ENCODE data around the gene CARM1. TPM values are rescaled to one million over a fixed set of nuclear protein-coding genes. Genes with fewer than 3 reads are reported as not detected.
"Not testable (repeated sequence)": the region's sequence is repeated elsewhere in the genome, so short reads cannot be mapped to it uniquely, and the experiment has no call there.

CARM1 gene
- total RNA-seq, 1 donor: 33.7 TPM

- H3K9me3 ChIP-seq (ENCODE audit: low read depth, low read length): no peaks in the 10 kb centered on the region
- H3K4me3 ChIP-seq (ENCODE audit: insufficient read depth, low read length): no peak overlapping the region
- no peak overlapping the region for H2AFZ ChIP-seq (ENCODE audit: low read length)
- H3K4me1 ChIP-seq (ENCODE audit: insufficient read depth, low read length): peaks cover 9% of the 10 kb centered on the region
- no peak overlapping the region for H3K27ac ChIP-seq (ENCODE audit: low read depth, low read length)
- no peaks in the 10 kb centered on the region for H3K27me3 ChIP-seq (ENCODE audit: insufficient read depth, low read length)
- H3K79me2 ChIP-seq (ENCODE audit: insufficient read depth, low read length): peaks cover 97% of the 10 kb centered on the region
- peaks cover 39% of the 10 kb centered on the region for H4K20me1 ChIP-seq (ENCODE audit: insufficient read depth, low read length)
- DNase-seq (ENCODE audit: insufficient read length, low spot score, missing footprints): peak; percentile 35
- H3K4me2 ChIP-seq (ENCODE audit: insufficient read depth, low read length): no peak overlapping the region
- no peaks in the 10 kb centered on the region for H3K36me3 ChIP-seq (ENCODE audit: insufficient read depth, low read length)
- TF ChIP-seq CTCF (IDR thresholded peaks at IDR 0.05; ENCODE audit: extremely low read depth, low read depth, low read length): no peak
These were observed 5.3 kb downstream of the CARM1 start for GRCh38 chr19:10876459-10877240.

GRCh38 chr19:10877608-10878007, 6.3 kb downstream of the CARM1 start:
- not testable (repeated sequence) for H3K9me3 ChIP-seq (ENCODE audit: low read depth, low read length); H3K36me3 ChIP-seq (ENCODE audit: insufficient read depth, low read length); H3K27me3 ChIP-seq (ENCODE audit: insufficient read depth, low read length); H3K4me3 ChIP-seq (ENCODE audit: insufficient read depth, low read length); H2AFZ ChIP-seq (ENCODE audit: low read length); DNase-seq (ENCODE audit: insufficient read length, low spot score, missing footprints); H3K4me1 ChIP-seq (ENCODE audit: insufficient read depth, low read length)
- H3K27ac ChIP-seq (ENCODE audit: low read depth, low read length): peak overlapping the region; percentile 62
- peaks cover 44% of the 10 kb centered on the region for H4K20me1 ChIP-seq (ENCODE audit: insufficient read depth, low read length)
- peak overlapping the region; percentile 70 for H3K4me2 ChIP-seq (ENCODE audit: insufficient read depth, low read length)
- peaks cover 97% of the 10 kb centered on the region for H3K79me2 ChIP-seq (ENCODE audit: insufficient read depth, low read length)

GRCh38 chr19:10878253-10878652, 6.9 kb downstream of the CARM1 start:
- peak overlapping the region; percentile 62 for H3K27ac ChIP-seq (ENCODE audit: low read depth, low read length)

GRCh38 chr19:10881403-10882107, 10.2 kb downstream of the CARM1 start:
- Histone ChIP-seq H3K27me3 (ENCODE audit: insufficient read depth, low read length) (no peaks in the 10 kb centered on the region), H3K4me2 (ENCODE audit: insufficient read depth, low read length) (no peak overlapping the region), H3K9me3 (ENCODE audit: low read depth, low read length) (no peaks in the 10 kb centered on the region), H3K36me3 (ENCODE audit: insufficient read depth, low read length) (no peaks in the 10 kb centered on the region), H3K79me2 (ENCODE audit: insufficient read depth, low read length) (peaks cover 87% of the 10 kb centered on the region), H2AFZ (ENCODE audit: low read length) (no peak overlapping the region), H3K4me3 (ENCODE audit: insufficient read depth, low read length) (no peak overlapping the region), H3K4me1 (ENCODE audit: insufficient read depth, low read length) (no peaks in the 10 kb centered on the region), H4K20me1 (ENCODE audit: insufficient read depth, low read length) (peaks cover 47% of the 10 kb centered on the region), H3K27ac (ENCODE audit: low read depth, low read length) (no peak overlapping the region)
- no peak for TF ChIP-seq CTCF (IDR thresholded peaks at IDR 0.05; ENCODE audit: extremely low read depth, low read depth, low read length)
- peak; percentile 48 for DNase-seq (ENCODE audit: insufficient read length, low spot score, missing footprints)

More at GRCh38 chr19:10878253-10878652, 6.9 kb downstream of the CARM1 start:
- Histone ChIP-seq H3K27me3 (ENCODE audit: insufficient read depth, low read length) (no peaks in the 10 kb centered on the region), H3K9me3 (ENCODE audit: low read depth, low read length) (no peaks in the 10 kb centered on the region), H2AFZ (ENCODE audit: low read length) (no peak overlapping the region), H3K4me3 (ENCODE audit: insufficient read depth, low read length) (peak overlapping the region; percentile 45), H3K4me1 (ENCODE audit: insufficient read depth, low read length) (peaks cover under 1% of the 10 kb centered on the region), H3K36me3 (ENCODE audit: insufficient read depth, low read length) (no peaks in the 10 kb centered on the region), H4K20me1 (ENCODE audit: insufficient read depth, low read length) (peaks cover 43% of the 10 kb centered on the region), H3K79me2 (ENCODE audit: insufficient read depth, low read length) (peaks cover 97% of the 10 kb centered on the region), H3K4me2 (ENCODE audit: insufficient read depth, low read length) (peak overlapping the region; percentile 70)
- TF ChIP-seq CTCF (IDR thresholded peaks at IDR 0.05; ENCODE audit: extremely low read depth, low read depth, low read length): no peak
- peak; percentile 62 for DNase-seq (ENCODE audit: insufficient read length, low spot score, missing footprints)

All from osteoblast (primary cell).